B cell (primary cell): Measurements from ENCODE around the gene HACD4.

Source experiments
- EZH2 ChIP-seq: IDR thresholded peaks from 2 replicates; pipeline ENCODE4 v1.6.1; 2012; ENCODE audit warnings: borderline replicate concordance, low read depth, mild to moderate bottlenecking, moderate library complexity, low read length; ENCODE audit not compliant: insufficient read depth, poor library complexity, severe bottlenecking
- TF ChIP-seq, protein P1 (sequence below): fragments of 200-600 bp; IDR thresholded peaks from one replicate; pipeline ENCODE4 v1.8.0; 2022; ENCODE audit warnings: antibody characterized with exemption, mild to moderate bottlenecking

DNA sequence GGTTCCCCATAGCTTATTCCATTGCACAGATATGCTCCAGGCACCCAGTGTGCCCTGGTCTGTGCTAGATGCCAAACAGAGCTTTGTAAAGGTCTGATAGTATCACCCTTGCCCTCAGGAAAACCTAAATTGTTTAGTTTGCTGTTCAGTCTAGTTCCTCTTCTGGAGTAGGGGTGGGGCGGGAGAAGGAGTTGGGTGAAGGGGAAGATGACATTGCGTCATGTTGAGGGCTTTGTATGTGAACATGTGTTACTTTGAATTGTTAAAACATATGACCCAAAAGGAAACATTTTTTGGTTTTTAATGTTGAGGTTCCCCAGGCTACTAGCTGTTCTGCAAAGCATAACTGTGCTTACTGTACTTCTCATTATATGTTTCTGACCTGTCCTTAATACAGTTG lies 40.6 kb downstream of the HACD4 start:
- TF ChIP-seq, protein P1, sequence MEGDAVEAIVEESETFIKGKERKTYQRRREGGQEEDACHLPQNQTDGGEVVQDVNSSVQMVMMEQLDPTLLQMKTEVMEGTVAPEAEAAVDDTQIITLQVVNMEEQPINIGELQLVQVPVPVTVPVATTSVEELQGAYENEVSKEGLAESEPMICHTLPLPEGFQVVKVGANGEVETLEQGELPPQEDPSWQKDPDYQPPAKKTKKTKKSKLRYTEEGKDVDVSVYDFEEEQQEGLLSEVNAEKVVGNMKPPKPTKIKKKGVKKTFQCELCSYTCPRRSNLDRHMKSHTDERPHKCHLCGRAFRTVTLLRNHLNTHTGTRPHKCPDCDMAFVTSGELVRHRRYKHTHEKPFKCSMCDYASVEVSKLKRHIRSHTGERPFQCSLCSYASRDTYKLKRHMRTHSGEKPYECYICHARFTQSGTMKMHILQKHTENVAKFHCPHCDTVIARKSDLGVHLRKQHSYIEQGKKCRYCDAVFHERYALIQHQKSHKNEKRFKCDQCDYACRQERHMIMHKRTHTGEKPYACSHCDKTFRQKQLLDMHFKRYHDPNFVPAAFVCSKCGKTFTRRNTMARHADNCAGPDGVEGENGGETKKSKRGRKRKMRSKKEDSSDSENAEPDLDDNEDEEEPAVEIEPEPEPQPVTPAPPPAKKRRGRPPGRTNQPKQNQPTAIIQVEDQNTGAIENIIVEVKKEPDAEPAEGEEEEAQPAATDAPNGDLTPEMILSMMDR, result no peak
- no peak for TF ChIP-seq EZH2
